Epithelial cell of proximal tubule (primary cell): ENCODE data around the gene TYRO3. TPM values are rescaled to one million over a fixed set of nuclear protein-coding genes. Genes with fewer than 3 reads are reported as not detected.

ENCODE experiments used
- DNase-seq: peaks from one replicate; pipeline ENCODE4 v3.0.0-alpha.2; 2011; ENCODE audit warnings: low read depth
- H3K4me3 ChIP-seq: 2 replicates; pipeline ENCODE4 v1.5.1; 2011; ENCODE audit warnings: low read depth, mild to moderate bottlenecking, low read length
- CTCF ChIP-seq: conservative IDR thresholded peaks from 2 replicates; pipeline ENCODE4 v1.5.1; 2012; ENCODE audit warnings: low read depth, mild to moderate bottlenecking, low read length
- total RNA-seq: library from RNA; depleted of rRNA; stranded (reverse); fragments of >200 nt; gene quantifications from 2 replicates; pipeline ENCODE4 v1.2.3, GENCODE V29; 2015

Gene TYRO3
- total RNA-seq, 1 donor from 2014 or later = 2.8 TPM

GRCh38 chr15:41561104-41561776 lies 2.2 kb downstream of the TYRO3 start:
- no peak for DNase-seq
- H3K4me3 ChIP-seq = no peak overlapping the region
- no peak for TF ChIP-seq CTCF

GRCh38 chr15:41561777-41562145 lies 2.7 kb downstream of the TYRO3 start:
- DNase-seq = no peak

GRCh38 chr15:41562244-41562643 lies 3.2 kb downstream of the TYRO3 start:
- H3K4me3 ChIP-seq = no peak overlapping the region
- DNase-seq = no peak
- TF ChIP-seq CTCF = no peak

More at GRCh38 chr15:41561777-41562145, 2.7 kb downstream of the TYRO3 start:
- TF ChIP-seq CTCF = no peak
- H3K4me3 ChIP-seq = no peak overlapping the region

GRCh38 chr15:41562784-41563198 lies 3.8 kb downstream of the TYRO3 start:
- no peak for TF ChIP-seq CTCF
- H3K4me3 ChIP-seq = no peak overlapping the region
- no peak for DNase-seq

- H3K4me3 ChIP-seq = no peak overlapping the region
- no peak for DNase-seq
- no peak for TF ChIP-seq CTCF
Measured at GRCh38 chr15:41564286-41564959, 5.4 kb downstream of the TYRO3 start.

GRCh38 chr15:41564960-41565502 lies 6.0 kb downstream of the TYRO3 start:
- DNase-seq = no peak
- no peak for TF ChIP-seq CTCF
- H3K4me3 ChIP-seq = no peak overlapping the region
